Activated CD4-positive, alpha-beta T cell treated with anti-CD3 and anti-CD28 coated beads, Interleukin-2, Interleukin-6, amounts not matched to agents 100 ng/mL and 50 ng/mL, durations not matched to agents 16 hours and 8 hours (primary cell): ENCODE results near the gene CNOT6.
"Not testable (repeated sequence)": the region's sequence is repeated elsewhere in the genome, so short reads cannot be mapped to it uniquely, and the experiment has no call there.

Experiments used
- DNase-seq: peaks from one replicate; pipeline ENCODE4 v3.0.0-alpha.2; 2020

The CNOT6 gene

GRCh38 chr5:180472269-180472668 is 21.9 kb upstream of the CNOT6 start:
- no peak for DNase-seq

GRCh38 chr5:180473386-180473785 is 20.8 kb upstream of the CNOT6 start:
- DNase-seq, result not testable (repeated sequence)

DNA sequence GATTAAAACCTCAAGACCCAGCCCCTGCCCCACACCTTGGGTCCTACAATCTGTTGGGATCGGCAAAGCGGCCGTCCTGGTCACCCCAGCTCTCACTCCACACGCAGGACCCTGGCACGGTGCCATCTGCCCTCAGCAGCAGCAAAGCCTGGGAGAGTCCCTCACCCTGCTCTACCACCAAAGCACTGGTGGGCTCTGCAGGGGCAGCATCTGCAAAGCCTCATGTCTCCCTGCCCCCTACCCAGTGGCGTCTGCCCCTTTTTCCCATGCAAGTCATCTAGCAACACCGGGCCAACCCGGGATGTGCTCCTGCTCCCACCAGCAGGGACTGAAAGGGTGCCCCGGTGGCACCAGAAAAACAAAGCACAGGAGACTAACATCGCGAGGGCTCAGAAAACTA is 19.6 kb upstream of the CNOT6 start:
- DNase-seq, result no peak

DNA sequence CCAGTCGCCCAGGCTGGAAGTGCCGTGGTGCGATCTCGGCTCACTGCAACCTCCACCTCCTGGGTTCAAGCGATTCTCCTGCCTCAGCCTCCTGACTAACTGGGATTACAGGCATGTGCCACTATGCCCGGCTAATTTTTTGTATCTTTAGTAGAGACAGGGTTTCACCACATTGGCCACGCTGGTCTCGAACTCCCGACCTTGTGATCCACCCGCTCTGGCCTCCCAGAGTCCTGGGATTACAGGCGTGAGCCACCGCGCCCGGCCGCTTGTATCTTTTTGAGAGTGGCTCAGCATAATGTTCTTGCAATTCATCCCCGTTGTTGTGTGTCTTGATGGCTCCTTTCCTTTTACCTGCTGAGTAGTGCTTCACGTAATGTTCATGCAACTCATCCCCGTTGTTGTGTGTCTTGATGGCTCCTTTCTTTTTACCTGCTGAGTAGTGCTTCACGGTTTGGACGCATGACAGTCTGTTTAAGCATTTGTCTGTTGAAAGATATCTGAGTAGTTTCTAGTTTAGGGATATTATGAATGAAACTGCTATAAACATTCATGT is 18.1 kb upstream of the CNOT6 start:
- DNase-seq, result not testable (repeated sequence)

DNA sequence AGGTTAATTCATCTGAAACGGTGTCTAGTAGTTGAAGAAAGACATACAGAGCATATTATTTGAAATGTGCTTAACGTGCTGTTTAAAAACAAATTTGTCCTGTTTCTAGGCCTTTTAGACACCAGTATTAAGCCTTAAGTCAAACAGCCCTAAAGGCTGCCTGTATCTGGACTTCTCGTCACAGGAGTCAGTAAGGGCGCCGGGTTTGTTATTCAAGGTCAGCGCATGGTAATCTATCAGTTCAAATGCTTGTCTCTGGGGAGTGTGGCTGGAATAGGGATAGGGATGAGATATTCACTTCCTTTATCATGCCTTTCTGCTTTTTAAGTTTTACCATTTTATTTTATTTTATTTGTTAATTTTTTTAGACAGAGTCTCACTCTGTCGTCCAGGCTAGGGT is 9.4 kb upstream of the CNOT6 start:
- no peak for DNase-seq

DNA sequence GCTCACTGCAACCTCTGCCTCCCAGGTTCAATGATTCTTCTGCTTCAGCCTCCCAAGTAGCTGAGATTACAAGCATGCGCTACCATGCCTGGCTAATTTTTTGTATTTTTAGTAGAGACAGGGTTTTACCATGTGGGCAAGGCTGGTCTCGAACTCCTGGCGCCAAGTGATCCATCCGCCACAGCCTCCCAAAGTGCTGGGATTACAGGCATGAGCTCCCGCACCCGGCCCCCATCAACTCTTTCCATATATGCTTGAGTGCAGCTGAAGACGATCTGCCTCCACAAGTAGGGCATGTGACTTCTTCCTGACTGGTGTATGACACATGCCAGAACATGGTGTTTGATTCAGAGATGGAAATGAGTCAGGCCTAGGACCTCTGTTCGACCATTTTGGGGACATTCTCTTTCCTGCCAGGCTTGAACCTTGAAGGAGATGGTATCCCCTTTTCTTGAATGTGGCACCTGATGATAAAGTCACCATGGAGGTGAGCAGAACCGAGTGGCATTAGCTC is 7.5 kb upstream of the CNOT6 start:
- DNase-seq, result no peak

DNA sequence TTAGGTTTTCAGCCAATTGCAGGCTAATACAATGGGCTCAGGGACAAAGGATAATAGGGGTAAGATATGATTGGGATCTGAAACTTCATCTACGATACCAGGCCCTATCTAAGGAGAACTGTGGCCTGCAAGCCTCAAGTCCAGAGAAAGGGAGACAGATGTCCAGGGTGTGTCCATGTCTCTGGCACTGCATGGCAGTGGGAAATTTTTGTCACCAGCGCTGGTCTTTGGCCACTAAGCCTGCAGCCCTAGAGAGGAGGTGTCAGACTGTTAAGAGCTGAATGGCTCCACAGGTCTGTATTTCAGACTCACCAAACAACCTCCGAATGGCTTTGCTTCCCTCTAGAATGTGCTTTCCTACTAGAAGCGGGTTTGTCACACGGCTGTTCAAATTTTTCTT is 6.6 kb upstream of the CNOT6 start:
- no peak for DNase-seq

DNA sequence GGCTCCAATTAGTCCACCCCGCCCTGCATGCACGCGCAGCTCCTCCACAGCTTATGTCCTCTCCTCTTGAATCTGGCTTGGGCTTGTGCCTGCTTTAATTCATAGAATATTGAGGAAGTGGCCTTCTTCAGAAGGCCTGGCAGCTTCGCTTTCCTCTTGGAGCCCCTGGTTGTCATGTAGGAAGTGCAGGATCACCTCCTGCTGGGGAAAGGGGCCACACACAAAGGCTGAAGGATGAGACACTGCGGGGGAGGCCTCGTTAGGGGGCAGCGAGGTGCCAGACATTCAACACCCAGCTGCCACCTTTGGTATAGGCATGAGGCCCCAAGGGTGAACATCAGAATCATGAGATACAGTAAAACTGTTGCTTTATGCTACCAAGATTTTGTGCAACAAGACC is 2.7 kb upstream of the CNOT6 start:
- DNase-seq, result no peak

DNA sequence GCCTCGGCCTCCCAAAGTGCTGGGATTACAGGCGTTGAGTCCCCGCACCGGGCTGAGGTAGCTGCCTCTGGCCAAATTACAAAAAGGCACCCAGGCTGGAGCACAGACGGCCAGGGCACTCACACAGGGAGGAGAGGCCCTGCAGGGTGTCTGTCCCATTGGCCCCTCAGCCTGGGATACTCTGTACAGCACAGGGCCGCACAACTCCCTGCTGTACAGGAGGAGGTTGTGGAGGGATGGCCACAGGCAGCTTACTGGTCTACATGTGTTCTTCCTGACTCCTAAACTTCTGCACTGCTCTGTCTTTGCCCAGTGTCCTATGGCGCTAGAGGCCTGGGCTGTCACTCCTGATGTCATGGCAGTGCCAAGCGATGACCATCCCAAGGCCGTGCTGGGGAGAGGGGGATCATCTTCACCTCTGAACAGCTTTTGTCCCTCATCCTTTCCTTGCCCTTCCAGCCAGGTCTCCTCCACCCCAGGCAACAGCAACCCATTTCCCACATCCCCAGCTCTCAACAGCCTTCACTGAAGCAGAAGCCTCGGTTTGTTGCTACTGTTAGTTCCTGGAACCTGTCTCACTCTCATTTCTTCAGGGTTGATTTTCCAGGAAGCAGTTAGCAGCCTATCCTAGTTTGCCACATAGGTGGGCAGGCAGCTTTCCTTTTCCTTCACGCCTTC is 1.8 kb upstream of the CNOT6 start:
- DNase-seq, result peak; percentile 11

DNA sequence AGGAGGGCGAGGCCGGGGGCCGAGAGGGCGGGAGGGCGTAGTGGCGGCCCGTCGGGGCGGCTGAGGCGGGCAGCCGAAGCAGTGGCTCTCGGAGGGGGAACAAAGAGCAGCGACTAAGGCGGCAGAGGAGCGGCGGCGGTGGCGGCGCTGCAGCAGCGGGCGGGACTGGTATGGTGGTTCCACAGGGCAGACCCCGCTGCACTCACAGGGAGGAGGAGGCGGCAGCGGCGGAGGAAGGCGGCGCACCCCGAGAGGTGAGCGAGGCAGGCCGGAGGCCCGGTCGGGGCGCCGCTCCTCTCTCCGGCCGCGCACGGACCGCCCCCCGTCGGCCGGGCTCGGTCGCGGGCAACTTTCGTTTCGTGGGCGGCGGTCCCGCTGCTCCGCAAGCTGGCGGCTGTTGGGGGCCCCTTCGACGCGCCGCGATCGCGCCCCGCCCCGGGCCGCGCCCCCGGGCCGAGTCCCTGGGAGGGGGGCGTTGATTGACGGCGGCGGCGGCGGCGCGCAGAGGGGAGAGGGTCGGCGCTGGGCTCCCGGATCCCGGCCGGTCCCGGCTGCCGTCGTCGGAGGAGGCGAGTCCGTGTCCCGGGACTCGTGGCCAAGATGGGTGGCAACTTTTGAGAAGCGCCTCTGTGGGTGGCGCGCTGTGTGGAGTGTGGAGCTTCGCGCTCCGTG is 467 bp downstream of the CNOT6 start:
- DNase-seq, result peak; percentile 35

- DNase-seq, result no peak
These were observed 1.1 kb downstream of the CNOT6 start for GRCh38 chr5:180495292-180495691.

DNA sequence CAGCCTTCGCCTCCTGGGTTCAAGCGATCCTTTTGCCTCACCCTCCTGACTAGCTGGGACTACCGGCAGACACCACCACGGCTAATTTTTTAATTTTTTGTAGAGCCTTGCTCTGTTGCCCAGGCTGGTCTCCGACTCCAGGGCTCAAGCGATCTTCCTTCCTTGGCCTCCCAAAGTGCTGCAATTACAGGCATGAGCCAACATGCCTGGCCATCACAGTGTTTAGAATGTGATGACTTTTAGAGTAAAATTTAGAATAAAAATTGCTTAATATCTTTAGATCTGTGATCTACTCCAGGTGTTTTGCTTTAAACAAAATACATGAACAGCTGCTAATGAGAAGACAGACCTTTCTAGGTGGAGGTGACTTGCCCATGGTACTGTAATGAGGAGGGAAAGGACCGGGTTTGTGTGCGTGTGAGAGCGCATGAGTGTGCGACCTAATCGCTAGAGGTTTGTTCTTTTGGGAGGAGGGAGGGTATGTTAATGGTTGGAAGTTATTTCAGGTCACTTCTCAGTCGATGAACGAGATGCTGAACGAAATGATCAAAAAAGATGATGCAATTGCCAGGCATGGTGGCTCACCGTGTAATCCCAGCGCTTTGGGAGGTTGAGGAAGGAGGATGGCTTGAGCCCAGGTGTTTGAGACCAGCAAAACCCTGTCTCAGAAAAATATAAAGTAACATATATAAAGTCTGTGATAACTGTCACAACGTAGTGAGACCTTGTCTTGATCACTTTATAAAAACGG is 2.0 kb downstream of the CNOT6 start:
- no peak for DNase-seq

DNA sequence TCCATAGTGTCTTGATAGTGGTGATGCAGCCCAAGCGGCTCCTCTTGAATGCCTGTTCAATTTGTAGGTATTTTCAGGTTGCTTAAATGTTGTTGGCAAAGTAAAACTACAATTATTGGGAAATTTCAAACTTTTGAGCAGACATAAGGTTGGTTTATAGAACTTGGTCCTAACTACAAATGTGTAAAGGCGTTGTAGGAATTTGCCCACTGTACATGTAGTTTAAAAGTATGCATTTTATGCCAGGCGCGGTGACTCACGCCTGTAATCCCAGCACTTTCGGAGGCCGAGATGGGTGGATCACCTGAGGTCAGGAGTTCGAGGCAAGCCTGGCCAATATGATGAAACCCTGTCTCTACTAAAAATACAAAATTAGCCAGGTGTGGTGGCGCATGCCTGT is 2.6 kb downstream of the CNOT6 start:
- not testable (repeated sequence) for DNase-seq

- not testable (repeated sequence) for DNase-seq
These were observed 3.7 kb downstream of the CNOT6 start for GRCh38 chr5:180497865-180498264.

DNA sequence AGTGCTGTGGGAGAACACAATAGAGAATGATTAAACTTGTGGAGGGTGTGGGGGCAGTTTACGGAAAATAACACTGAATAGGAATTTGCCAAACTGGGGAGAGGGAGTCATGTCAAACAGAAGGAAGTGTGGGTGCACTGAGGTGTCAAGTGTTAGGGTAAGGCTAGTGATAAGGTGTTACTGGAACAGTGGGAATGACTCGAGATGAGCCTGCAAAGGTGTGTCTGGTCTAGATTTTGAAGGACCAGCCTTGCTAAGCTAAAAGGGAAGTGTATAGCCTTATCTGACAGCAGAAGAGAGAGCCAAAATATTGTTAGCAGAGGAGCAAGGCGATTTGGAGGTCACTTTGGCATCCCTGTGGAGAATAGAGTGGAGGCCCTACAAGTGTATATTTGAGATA is 4.2 kb downstream of the CNOT6 start:
- DNase-seq, result no peak

DNA sequence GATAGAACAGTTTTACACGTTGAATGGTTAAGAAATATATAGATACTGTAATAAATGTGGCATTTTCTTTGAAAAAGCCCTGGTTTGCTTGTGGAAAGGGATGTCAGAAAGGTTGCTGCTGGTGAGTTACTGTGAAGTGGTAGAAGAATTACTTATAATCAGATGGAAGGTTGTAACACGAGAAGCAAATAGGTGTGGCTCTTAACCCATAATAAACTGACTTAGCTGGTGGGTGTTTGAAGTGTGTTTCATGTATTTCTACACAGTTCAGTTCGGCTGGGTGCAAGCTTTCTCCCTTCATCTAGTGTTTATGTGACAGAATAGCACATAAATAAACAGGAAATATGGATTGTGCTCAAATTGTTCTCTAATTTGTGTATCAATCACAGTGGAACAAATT is 5.5 kb downstream of the CNOT6 start:
- no peak for DNase-seq

DNA sequence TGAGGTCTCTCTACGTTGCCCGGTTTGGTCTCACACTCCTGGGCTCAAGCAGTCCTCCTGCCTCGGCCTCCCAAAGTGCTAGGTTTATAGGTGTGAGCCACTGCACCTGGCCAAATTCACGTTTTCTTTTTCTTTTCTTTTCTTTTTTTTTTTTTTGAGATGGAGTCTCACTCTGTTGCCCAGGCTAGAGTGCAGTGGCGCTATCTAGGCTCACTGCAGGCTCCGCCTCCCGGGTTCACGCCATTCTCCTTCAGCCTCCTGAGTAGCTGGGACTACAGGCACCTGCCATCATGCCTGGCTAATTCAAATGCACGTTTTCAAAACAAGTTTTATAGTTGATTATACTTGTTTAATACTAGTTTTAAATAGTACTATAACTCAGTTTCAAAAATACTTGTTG is 6.1 kb downstream of the CNOT6 start:
- DNase-seq, result not testable (repeated sequence)

DNA sequence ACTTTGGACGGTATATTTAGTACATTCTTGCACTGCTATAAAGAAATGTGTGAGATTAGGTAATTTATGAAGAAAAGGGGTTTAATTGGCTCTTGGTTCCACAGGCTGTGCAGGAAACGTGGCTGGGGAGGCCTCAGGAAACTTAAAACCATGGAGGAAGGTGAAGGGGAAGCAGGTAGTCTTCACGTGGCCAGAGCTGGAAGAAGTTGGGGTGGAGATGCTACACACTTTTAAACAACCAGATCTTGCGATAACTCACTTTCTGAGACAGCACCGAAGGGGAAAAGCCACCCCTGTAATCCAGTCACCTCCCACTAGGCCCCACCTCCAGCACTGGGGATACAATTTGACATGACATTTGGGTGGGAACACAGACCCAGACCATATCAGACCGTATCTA is 13.5 kb downstream of the CNOT6 start:
- DNase-seq, result no peak

DNA sequence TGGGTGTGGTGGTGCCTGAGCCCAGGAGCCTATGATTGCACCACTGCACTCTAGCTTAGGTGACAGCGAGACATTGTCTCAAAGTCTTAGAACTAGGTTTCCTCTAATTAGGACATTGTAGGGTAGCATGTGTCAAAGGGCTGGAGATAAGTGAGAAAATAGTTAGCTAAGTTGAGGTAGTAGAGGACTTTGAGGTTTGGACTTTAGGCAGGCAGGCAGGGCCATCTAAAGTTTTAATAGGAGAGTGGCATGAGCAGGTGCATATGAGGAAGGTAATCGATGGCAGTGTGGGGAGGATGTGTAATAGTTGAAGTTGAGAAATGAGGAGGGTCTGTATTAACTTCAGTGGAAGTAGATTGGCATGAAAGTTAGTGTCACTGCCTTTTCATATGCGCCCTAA is 21.1 kb downstream of the CNOT6 start:
- DNase-seq, result no peak

DNA sequence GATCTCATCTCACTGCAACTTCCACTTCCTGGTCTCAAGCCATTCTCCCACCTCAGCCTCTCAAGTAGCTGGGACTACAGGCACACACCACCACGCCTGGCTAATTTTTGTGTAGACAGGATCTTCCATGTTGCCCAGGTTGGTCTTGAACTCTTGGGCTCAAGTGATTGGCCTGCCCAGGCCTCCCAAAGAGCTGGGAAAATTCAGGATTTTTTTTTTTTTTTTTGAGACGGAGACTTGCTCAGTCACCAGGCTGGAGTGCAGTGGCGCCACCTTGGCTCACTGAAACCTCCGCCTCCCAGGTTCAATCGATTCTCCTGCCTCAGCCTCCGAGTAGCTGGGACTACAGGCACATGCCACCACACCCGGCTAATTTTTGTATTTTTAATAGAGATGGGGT is 21.8 kb downstream of the CNOT6 start:
- not testable (repeated sequence) for DNase-seq

GRCh38 chr5:180516440-180516839 is 22.3 kb downstream of the CNOT6 start:
- no peak for DNase-seq

DNA sequence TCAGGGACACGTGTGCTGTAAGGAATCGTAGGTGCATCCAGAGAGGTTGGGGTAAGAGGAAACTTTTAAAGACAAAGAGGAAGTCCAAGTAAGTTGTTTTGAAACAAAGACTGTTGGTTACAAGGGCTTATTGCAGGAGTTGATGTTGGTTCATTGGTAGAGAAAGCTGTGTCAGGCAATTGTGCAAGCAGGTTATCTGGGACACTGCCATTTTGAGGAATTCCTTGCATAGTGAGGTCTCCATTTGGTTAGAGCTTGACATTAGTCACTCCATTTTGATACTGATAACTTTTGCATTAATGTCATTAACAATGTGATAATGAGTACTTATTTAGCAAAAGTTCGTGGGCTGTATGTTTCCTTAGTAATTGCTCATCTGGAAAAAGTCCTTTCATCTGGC is 24.9 kb downstream of the CNOT6 start:
- DNase-seq, result no peak

- DNase-seq, result no peak
These were observed 26.9 kb downstream of the CNOT6 start for GRCh38 chr5:180521101-180521500.

- no peak for DNase-seq
These were observed 27.4 kb downstream of the CNOT6 start for GRCh38 chr5:180521591-180521990.
